Astrocyte (in vitro differentiated cells and primary cell): ENCODE results near the gene THAP2. TPM values are rescaled to one million over a fixed set of nuclear protein-coding genes. Genes with fewer than 3 reads are reported as not detected.

Experiments used
- DNase-seq: peaks from one replicate; pipeline ENCODE4 v3.0.0-alpha.2; 2010; ENCODE audit warnings: low read depth
- FAIRE-seq: peaks from 2 replicates; lab custom pipeline; 2011; peaks lifted over from hg19 to GRCh38; lab: Jason Lieb, UNC
- H2AFZ ChIP-seq: 2 replicates; pipeline ENCODE4 v1.6.0; 2012; ENCODE audit warnings: low read depth, low read length, inconsistent platforms
- H3K27ac ChIP-seq: 2 replicates; pipeline ENCODE4 v1.5.1; 2011; ENCODE audit warnings: low read depth, low read length, inconsistent platforms
- H3K27me3 ChIP-seq: 2 replicates; pipeline ENCODE4 v1.6.0; 2011; ENCODE audit warnings: low read length, inconsistent platforms; ENCODE audit not compliant: insufficient read depth
- H3K36me3 ChIP-seq: 2 replicates; pipeline ENCODE4 v1.5.1; 2011; ENCODE audit warnings: low read length, inconsistent platforms; ENCODE audit not compliant: insufficient read depth
- H3K4me1 ChIP-seq: 2 replicates; pipeline ENCODE4 v1.5.1; 2011; ENCODE audit warnings: low read length, inconsistent platforms; ENCODE audit not compliant: insufficient read depth
- H3K4me2 ChIP-seq: 2 replicates; pipeline ENCODE4 v1.6.0; 2012; ENCODE audit warnings: low read length, inconsistent platforms
- H3K4me3 ChIP-seq: 2 replicates; pipeline ENCODE4 v1.5.1; 2011; ENCODE audit warnings: low read depth, mild to moderate bottlenecking, low read length, inconsistent platforms; ENCODE audit not compliant: insufficient read depth
- H3K79me2 ChIP-seq: 2 replicates; pipeline ENCODE4 v1.6.0; 2012; ENCODE audit warnings: mild to moderate bottlenecking, low read length, inconsistent platforms; ENCODE audit not compliant: insufficient read depth
- H3K9ac ChIP-seq: 2 replicates; pipeline ENCODE4 v1.6.0; 2012; ENCODE audit warnings: mild to moderate bottlenecking, low read length, inconsistent platforms
- H3K9me3 ChIP-seq: 2 replicates; pipeline ENCODE4 v1.5.1; 2012; ENCODE audit warnings: low read depth, mild to moderate bottlenecking, low read length, inconsistent platforms; ENCODE audit not compliant: insufficient read depth
- H4K20me1 ChIP-seq: 2 replicates; pipeline ENCODE4 v1.6.0; 2012; ENCODE audit warnings: low read length, inconsistent platforms; ENCODE audit not compliant: insufficient read depth
- H3K27ac Mint-ChIP-seq: one replicate; pipeline ENCODE4 v1.8.0; 2021; ENCODE audit warnings: mild to moderate bottlenecking, mixed read lengths; ENCODE audit not compliant: unreplicated experiment
- H3K27me3 Mint-ChIP-seq: one replicate; pipeline ENCODE4 v1.8.0; 2021; ENCODE audit warnings: low read depth, mixed read lengths; ENCODE audit not compliant: unreplicated experiment
- H3K36me3 Mint-ChIP-seq: one replicate; pipeline ENCODE4 v1.8.0; 2021; ENCODE audit warnings: low read depth, mixed read lengths; ENCODE audit not compliant: unreplicated experiment
- H3K4me1 Mint-ChIP-seq: one replicate; pipeline ENCODE4 v1.8.0; 2021; ENCODE audit warnings: low read depth, mixed read lengths; ENCODE audit not compliant: unreplicated experiment
- H3K4me3 Mint-ChIP-seq: one replicate; pipeline ENCODE4 v1.8.0; 2021; ENCODE audit warnings: mild to moderate bottlenecking, moderate library complexity, mixed read lengths; ENCODE audit not compliant: unreplicated experiment
- H3K9me3 Mint-ChIP-seq: one replicate; pipeline ENCODE4 v1.8.0; 2021; ENCODE audit warnings: mild to moderate bottlenecking, mixed read lengths; ENCODE audit not compliant: unreplicated experiment
- CTCF ChIP-seq: IDR thresholded peaks from 2 replicates; pipeline ENCODE4 v1.5.1; 2011; ENCODE audit warnings: low read depth, mild to moderate bottlenecking, inconsistent platforms, low read length, moderate library complexity; ENCODE audit not compliant: insufficient read depth
- EZH2 ChIP-seq: IDR thresholded peaks from 2 replicates; pipeline ENCODE4 v1.6.1; 2012; ENCODE audit warnings: mild to moderate bottlenecking, low read length, inconsistent platforms; ENCODE audit not compliant: insufficient read depth
- total RNA-seq: library from RNA; stranded (reverse); gene quantifications from 2 replicates; pipeline ENCODE4 v1.2.1, GENCODE V29; 2021

THAP2 gene
- total RNA-seq, 1 donor from 2014 or later: 6.3 TPM

- DNase-seq: peak; percentile 5
- Histone ChIP-seq H3K4me1 (no peaks in the 10 kb centered on the region), H3K27ac (no peak overlapping the region), H3K9me3 (no peaks in the 10 kb centered on the region), H3K9ac (no peak overlapping the region), H3K4me2 (no peak overlapping the region), H2AFZ (no peak overlapping the region), H4K20me1 (no peaks in the 10 kb centered on the region), H3K36me3 (no peaks in the 10 kb centered on the region), H3K4me3 (no peak overlapping the region), H3K27me3 (no peaks in the 10 kb centered on the region), H3K79me2 (no peaks in the 10 kb centered on the region)
- H3K4me3 Mint-ChIP-seq: no peak overlapping the region
- no peak for TF ChIP-seq CTCF
- TF ChIP-seq EZH2: no peak
- H3K27ac Mint-ChIP-seq: no peak overlapping the region
- no peak for FAIRE-seq
- no peaks in the 10 kb centered on the region for H3K9me3 Mint-ChIP-seq
- no peaks in the 10 kb centered on the region for H3K4me1 Mint-ChIP-seq
- no peaks in the 10 kb centered on the region for H3K27me3 Mint-ChIP-seq
- no peaks in the 10 kb centered on the region for H3K36me3 Mint-ChIP-seq
Observed at GRCh38 chr12:71719647-71720370, 55.7 kb downstream of the THAP2 start.

DNA sequence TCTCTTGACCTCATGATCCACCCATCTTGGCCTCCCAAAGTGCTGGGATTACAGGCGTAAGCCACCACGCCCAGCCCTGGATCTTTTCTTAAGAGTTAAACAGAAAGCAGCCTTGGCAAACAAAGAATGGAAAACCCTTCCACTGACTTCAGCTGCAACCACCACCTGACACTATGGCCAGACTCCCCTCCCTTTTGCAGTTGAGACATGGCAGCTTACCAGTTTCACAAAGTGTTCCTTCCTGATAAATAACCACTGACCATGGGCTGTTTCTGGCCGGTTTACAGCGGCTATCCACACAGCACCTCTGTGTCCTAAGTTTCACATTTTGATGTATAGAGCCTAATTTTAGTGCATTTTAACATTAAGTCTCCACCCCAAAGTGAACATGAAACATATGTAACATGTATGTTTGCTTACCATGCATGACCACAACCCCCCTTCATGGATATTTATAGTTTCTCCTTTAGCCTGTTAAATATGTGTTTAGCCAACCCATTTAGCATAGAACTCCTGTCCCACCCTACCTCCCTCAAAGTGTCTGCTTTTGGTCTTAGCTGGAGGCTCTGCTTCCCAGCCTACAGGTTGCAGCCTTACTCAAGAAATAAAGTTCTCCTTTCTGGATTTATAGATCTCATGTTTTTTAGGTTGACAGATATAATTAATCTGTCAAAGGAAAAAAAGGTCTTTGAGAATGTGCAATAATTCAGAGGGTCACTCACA lies 57.8 kb downstream of the THAP2 start:
- Histone ChIP-seq H3K36me3 (no peaks in the 10 kb centered on the region), H3K9me3 (no peaks in the 10 kb centered on the region), H2AFZ (no peak overlapping the region), H3K27ac (no peak overlapping the region), H3K4me1 (no peaks in the 10 kb centered on the region), H3K27me3 (no peaks in the 10 kb centered on the region), H3K4me3 (no peak overlapping the region), H3K9ac (no peak overlapping the region), H4K20me1 (no peaks in the 10 kb centered on the region), H3K4me2 (no peak overlapping the region), H3K79me2 (no peaks in the 10 kb centered on the region)
- no peaks in the 10 kb centered on the region for H3K4me1 Mint-ChIP-seq
- no peak overlapping the region for H3K4me3 Mint-ChIP-seq
- DNase-seq (no peak), FAIRE-seq (no peak)
- H3K27me3 Mint-ChIP-seq: no peaks in the 10 kb centered on the region
- no peaks in the 10 kb centered on the region for H3K9me3 Mint-ChIP-seq
- H3K36me3 Mint-ChIP-seq: no peaks in the 10 kb centered on the region
- TF ChIP-seq EZH2 (no peak), CTCF (no peak)
- H3K27ac Mint-ChIP-seq: no peak overlapping the region

DNA sequence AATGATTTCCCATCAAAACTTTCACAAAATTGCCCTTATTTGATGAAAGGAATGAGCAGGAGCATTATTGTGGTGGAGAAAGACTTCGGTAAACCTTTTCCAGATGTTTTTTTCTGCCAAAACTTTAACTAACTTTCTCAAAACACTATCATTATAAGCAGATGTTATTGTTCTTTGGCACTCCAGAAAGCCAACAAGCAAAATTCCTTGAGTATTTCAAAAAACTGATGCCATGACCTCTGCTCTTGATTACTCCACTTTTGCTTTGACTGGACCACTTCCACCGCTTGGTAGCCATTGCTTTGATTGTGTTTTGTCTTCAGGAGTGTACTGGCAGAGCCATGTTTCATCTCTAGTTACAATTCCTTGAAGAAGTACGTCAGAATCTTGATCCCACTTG lies 60.9 kb downstream of the THAP2 start:
- Histone ChIP-seq H3K4me3 (no peak overlapping the region), H3K4me1 (no peaks in the 10 kb centered on the region), H3K79me2 (no peaks in the 10 kb centered on the region), H3K27me3 (no peaks in the 10 kb centered on the region), H3K27ac (no peak overlapping the region), H3K9ac (no peak overlapping the region), H2AFZ (no peak overlapping the region), H3K9me3 (no peaks in the 10 kb centered on the region), H4K20me1 (no peaks in the 10 kb centered on the region), H3K4me2 (no peak overlapping the region), H3K36me3 (no peaks in the 10 kb centered on the region)
- H3K27ac Mint-ChIP-seq: no peak overlapping the region
- no peaks in the 10 kb centered on the region for H3K27me3 Mint-ChIP-seq
- H3K4me3 Mint-ChIP-seq: no peak overlapping the region
- TF ChIP-seq CTCF (no peak), EZH2 (no peak)
- no peaks in the 10 kb centered on the region for H3K9me3 Mint-ChIP-seq
- no peaks in the 10 kb centered on the region for H3K4me1 Mint-ChIP-seq
- H3K36me3 Mint-ChIP-seq: no peaks in the 10 kb centered on the region
- DNase-seq (no peak), FAIRE-seq (no peak)
